Keratinocyte (primary cell): Measurements from ENCODE around the gene PDRG1. TPM values are rescaled to one million over a fixed set of nuclear protein-coding genes. Genes with fewer than 3 reads are reported as not detected.

ENCODE experiments used
- DNase-seq: peaks from one replicate; pipeline ENCODE4 v3.0.0-alpha.2; 2011; ENCODE audit warnings: low read depth, missing footprints, low spot score
- FAIRE-seq: peaks from 2 replicates; lab custom pipeline; 2011; peaks lifted over from hg19 to GRCh38; lab: Jason Lieb, UNC
- H2AFZ ChIP-seq: 2 replicates; pipeline ENCODE4 v1.6.0; 2012; ENCODE audit warnings: low read length, control low read depth, inconsistent platforms; ENCODE audit not compliant: control insufficient read depth
- H3K27ac ChIP-seq: 2 replicates; pipeline ENCODE4 v1.5.1; 2011; ENCODE audit warnings: low read length; ENCODE audit not compliant: control insufficient read depth, insufficient read depth
- H3K27me3 ChIP-seq: 3 replicates; pipeline ENCODE4 v1.6.0; 2011; ENCODE audit warnings: low read length; ENCODE audit not compliant: control insufficient read depth, insufficient read depth; ENCODE audit errors: extremely low read depth
- H3K36me3 ChIP-seq, 2 experiments: 2 replicates in 1 of 2; 3 replicates in 1 of 2; pipeline ENCODE4 v1.5.1; 2011; ENCODE audit warnings: low read length in 2 of 2, mild to moderate bottlenecking in 1 of 2; ENCODE audit not compliant: control insufficient read depth in 2 of 2, insufficient read depth in 2 of 2; ENCODE audit errors: extremely low read depth in 1 of 2
- H3K4me1 ChIP-seq: 3 replicates; pipeline ENCODE4 v1.5.1; 2011; ENCODE audit warnings: low read length; ENCODE audit not compliant: control insufficient read depth, insufficient read depth; ENCODE audit errors: extremely low read depth
- H3K4me2 ChIP-seq: 3 replicates; pipeline ENCODE4 v1.6.0; 2011; ENCODE audit warnings: low read depth, low read length; ENCODE audit not compliant: control insufficient read depth, insufficient read depth; ENCODE audit errors: extremely low read depth
- H3K4me3 ChIP-seq, 3 experiments: fragments of 200-600 bp in 1 of 3; sonication (generic) in 1 of 3; 2 replicates in 2 of 3; 3 replicates in 1 of 3; pipeline ENCODE4 v1.5.1; 2011 to 2016; ENCODE audit warnings: low read length in 3 of 3, mild to moderate bottlenecking in 3 of 3, control low read depth in 2 of 3, inconsistent platforms in 1 of 3, low read depth in 1 of 3, mixed read lengths in 1 of 3, mixed run types in 1 of 3, moderate library complexity in 1 of 3; ENCODE audit not compliant: control insufficient read depth in 2 of 3, insufficient read depth in 2 of 3; ENCODE audit errors: extremely low read depth in 1 of 3
- H3K79me2 ChIP-seq: 2 replicates; pipeline ENCODE4 v1.6.0; 2012; ENCODE audit warnings: low read length; ENCODE audit not compliant: control insufficient read depth, insufficient read depth
- H3K9ac ChIP-seq: 3 replicates; pipeline ENCODE4 v1.6.0; 2011; ENCODE audit warnings: low read length; ENCODE audit not compliant: control insufficient read depth, insufficient read depth; ENCODE audit errors: extremely low read depth
- H3K9me1 ChIP-seq: 3 replicates; pipeline ENCODE4 v1.6.0; 2011; ENCODE audit warnings: low read length; ENCODE audit not compliant: control insufficient read depth, insufficient read depth; ENCODE audit errors: extremely low read depth
- H3K9me3 ChIP-seq: 2 replicates; pipeline ENCODE4 v1.5.1; 2012; ENCODE audit warnings: low read depth, low read length; ENCODE audit not compliant: control insufficient read depth
- H4K20me1 ChIP-seq: 3 replicates; pipeline ENCODE4 v1.6.0; 2011; ENCODE audit warnings: low read length; ENCODE audit not compliant: control insufficient read depth, insufficient read depth; ENCODE audit errors: extremely low read depth
- CTCF ChIP-seq, 3 experiments: IDR thresholded peaks in 1 of 3; conservative IDR thresholded peaks in 1 of 3; optimal IDR thresholded peaks in 1 of 3; 2 replicates in 2 of 3; 3 replicates in 1 of 3; pipeline versions ENCODE3 to v1.5.1; 2011; ENCODE audit warnings: low read length in 3 of 3, mild to moderate bottlenecking in 3 of 3, moderate library complexity in 2 of 3, control low read depth in 1 of 3, inconsistent platforms in 1 of 3; ENCODE audit not compliant: insufficient read depth in 2 of 3; ENCODE audit errors: extremely low read depth in 1 of 3
- EZH2 ChIP-seq: IDR thresholded peaks from one replicate; pipeline ENCODE4 v1.6.1; 2012; ENCODE audit warnings: inconsistent platforms, mild to moderate bottlenecking, low read length, moderate library complexity
- dilution Hi-C: fragments of 300-500 bp; cut with MboI; formaldehyde crosslinking; loops from one replicate; pipeline ENCODE4 v1.7.0; 2020; ENCODE audit warnings: low sequenced_read_pairs; ENCODE audit not compliant: extremely low pct_ligation_motif_present
- polyA plus RNA-seq, 5 experiments: library from polyadenylated mRNA; depleted of rRNA in 3 of 5; stranded (reverse) in 3 of 5; stranded (forward) in 1 of 5; unstranded in 1 of 5; fragments of >200 nt; gene quantifications; 1 replicate in 1 of 5; 2 replicates in 3 of 5; 3 replicates in 1 of 5; pipeline versions ENCODE4 v1.2.1 to v1.2.3, GENCODE V29; 2011 to 2012; ENCODE audit warnings: missing spikeins in 2 of 5, low read depth in 1 of 5, low replicate concordance in 1 of 5

Gene PDRG1
- polyA plus RNA-seq, 1 donor (not counting 4 experiments of a cell fraction or from before 2014, with no cell fraction given), result 15.3 TPM

- Histone ChIP-seq H3K79me2 (no peaks in the 10 kb centered on the region), H3K27me3 (peaks cover 11% of the 10 kb centered on the region), H3K4me3 (no peak overlapping the region), H3K9me3 (no peaks in the 10 kb centered on the region), H3K36me3 (no peaks in the 10 kb centered on the region), H3K9ac (no peak overlapping the region), H3K27ac (no peak overlapping the region), H3K4me1 (no peaks in the 10 kb centered on the region), H2AFZ (no peak overlapping the region), H3K4me2 (no peak overlapping the region), H4K20me1 (no peaks in the 10 kb centered on the region), H3K9me1 (no peaks in the 10 kb centered on the region)
- FAIRE-seq (no peak), DNase-seq (no peak)
- TF ChIP-seq EZH2, result no peak
- TF ChIP-seq CTCF (optimal IDR thresholded peaks at IDR 0.05 in 1 of 3, IDR thresholded peaks at IDR 0.05 in 1 of 3, conservative IDR thresholded peaks at IDR 0.05 in 1 of 3; ENCODE audit: extremely low read depth in 1 of 3, insufficient read depth in 2 of 3, low read length in 3 of 3), result no peak
- dilution Hi-C loops, result no loop called here
Observed at GRCh38 chr20:31915491-31916280, 36.2 kb downstream of the PDRG1 start.

- no peak for FAIRE-seq
Observed at GRCh38 chr20:31914170-31914569, 37.7 kb downstream of the PDRG1 start.

More at GRCh38 chr20:31914170-31914569, 37.7 kb downstream of the PDRG1 start:
- no peaks in the 10 kb centered on the region for H3K9me1 ChIP-seq
- TF ChIP-seq CTCF (optimal IDR thresholded peaks at IDR 0.05 in 1 of 3, IDR thresholded peaks at IDR 0.05 in 1 of 3, conservative IDR thresholded peaks at IDR 0.05 in 1 of 3; ENCODE audit: extremely low read depth in 1 of 3, insufficient read depth in 2 of 3, low read length in 3 of 3) (no peak), EZH2 (no peak)
- H3K36me3 ChIP-seq, result no peaks in the 10 kb centered on the region
- H3K9ac ChIP-seq, result no peak overlapping the region
- no peaks in the 10 kb centered on the region for H4K20me1 ChIP-seq
- H3K4me2 ChIP-seq, result no peak overlapping the region
- H2AFZ ChIP-seq, result no peak overlapping the region
- H3K4me3 ChIP-seq, result no peak overlapping the region
- no peaks in the 10 kb centered on the region for H3K79me2 ChIP-seq
- no peaks in the 10 kb centered on the region for H3K4me1 ChIP-seq
- H3K27ac ChIP-seq, result no peak overlapping the region
- DNase-seq, result no peak
- no peaks in the 10 kb centered on the region for H3K9me3 ChIP-seq
- dilution Hi-C loops, result no loop called here
- no peaks in the 10 kb centered on the region for H3K27me3 ChIP-seq
